Activated CD4-positive, CD25-positive, alpha-beta regulatory T cell treated with anti-CD3 and anti-CD28 coated beads, Interleukin-2, amount 50 U/mL, for 72 hours (primary cell): ENCODE results near the gene C19orf25.

Source experiments
- DNase-seq: peaks from one replicate; pipeline ENCODE4 v3.0.0; 2021

C19orf25 gene

DNA sequence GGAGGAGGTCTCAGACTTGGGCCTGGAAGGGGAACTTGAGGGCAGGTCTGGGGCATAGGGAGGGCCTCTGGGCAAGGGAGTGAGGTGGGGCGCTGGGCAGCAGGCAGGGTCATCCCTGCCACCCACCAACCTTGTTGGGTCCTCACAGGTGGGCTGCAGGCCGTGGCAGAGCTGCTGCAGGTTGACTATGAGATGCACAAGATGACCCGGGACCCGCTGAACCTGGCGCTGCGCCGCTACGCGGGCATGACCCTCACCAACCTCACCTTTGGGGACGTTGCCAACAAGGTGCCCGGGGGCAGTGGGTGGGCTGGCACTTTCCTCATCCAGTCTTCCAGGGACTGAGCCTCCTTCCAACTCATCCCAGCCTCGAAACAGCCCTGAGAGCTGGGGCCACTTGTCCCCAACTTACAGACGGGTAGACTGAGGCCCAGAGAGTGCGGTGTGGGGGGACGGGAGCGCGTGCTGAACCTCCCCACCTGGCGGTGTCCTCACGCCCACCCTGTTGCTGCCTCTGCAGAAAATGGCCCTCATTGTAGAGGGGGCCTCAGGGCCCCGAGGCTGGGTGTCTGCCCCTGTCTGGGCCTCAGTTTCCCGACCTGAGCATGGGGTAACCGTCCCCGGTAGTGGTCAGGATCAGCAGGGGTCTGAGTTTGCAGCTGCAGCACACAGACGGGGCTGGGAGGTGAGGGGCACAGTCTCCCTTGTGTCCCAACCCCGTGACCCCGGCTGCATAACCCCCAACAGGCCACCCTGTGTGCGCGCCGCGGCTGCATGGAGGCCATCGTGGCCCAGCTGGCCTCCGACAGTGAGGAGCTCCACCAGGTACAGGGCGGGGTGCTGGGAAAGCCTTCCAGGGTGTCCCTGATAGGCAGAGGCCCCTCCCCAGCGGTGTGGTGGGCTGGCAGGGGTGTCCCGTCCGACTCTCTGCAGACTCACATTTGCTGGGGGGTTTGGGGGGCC is 18.7 kb downstream of the C19orf25 start:
- DNase-seq: no peak

GRCh38 chr19:1459479-1459878 is 19.5 kb downstream of the C19orf25 start:
- no peak for DNase-seq

DNA sequence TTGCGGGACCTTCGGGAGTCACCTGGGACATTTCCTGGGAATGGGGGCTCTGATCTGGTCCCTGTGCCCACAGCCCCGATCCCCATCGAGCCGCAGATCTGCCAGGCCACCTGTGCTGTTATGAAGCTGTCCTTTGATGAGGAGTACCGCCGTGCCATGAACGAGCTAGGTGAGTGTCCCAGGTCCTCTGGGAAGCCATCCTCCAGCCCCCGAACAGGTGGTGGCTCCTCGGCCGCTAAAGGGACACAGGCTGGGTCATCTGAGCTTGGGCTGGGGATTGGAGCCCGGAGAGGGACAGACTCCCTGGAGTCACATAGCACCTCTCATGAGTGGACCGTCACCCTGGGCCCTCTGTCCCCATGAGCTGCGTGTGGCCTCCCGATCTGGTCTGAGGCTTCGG is 21.1 kb downstream of the C19orf25 start:
- no peak for DNase-seq

GRCh38 chr19:1457031-1457739 is 21.8 kb downstream of the C19orf25 start:
- no peak for DNase-seq

DNA sequence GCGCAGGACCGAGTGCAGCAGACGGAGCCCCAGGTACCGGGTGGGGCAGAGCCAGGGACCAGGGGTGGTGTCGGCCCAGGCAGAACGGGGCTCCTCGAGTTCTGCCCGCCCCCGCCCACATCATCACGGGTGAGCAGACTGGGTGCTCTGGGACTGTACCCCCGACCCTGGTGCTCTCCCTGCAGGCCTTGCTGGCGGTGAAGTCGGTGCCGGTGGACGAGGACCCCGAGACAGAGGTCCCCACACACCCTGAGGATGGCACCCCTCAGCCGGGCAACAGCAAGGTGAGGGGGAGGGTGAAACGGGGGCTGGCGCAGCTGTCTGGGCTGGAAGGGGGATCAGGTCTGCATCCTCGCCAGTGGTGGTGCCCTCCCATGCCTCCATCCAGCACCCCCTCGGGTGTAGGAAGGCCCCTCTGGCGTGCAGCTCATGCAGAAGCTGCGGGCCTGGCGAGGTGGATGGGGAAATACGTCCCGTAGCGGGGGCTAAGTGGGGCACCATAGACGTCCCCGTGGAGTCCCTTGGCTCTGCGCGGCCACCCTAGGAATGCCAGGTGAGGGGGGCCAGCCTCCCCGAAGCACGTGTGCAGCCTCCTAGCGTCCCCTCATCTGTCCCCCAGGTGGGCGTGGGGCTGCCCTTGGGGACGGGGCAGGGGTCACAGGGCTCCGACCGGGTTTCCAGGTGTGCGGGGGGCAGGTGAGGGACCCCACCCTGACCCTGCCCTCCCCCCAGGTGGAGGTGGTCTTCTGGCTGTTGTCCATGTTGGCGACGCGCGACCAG is 22.7 kb downstream of the C19orf25 start:
- no peak for DNase-seq

DNA sequence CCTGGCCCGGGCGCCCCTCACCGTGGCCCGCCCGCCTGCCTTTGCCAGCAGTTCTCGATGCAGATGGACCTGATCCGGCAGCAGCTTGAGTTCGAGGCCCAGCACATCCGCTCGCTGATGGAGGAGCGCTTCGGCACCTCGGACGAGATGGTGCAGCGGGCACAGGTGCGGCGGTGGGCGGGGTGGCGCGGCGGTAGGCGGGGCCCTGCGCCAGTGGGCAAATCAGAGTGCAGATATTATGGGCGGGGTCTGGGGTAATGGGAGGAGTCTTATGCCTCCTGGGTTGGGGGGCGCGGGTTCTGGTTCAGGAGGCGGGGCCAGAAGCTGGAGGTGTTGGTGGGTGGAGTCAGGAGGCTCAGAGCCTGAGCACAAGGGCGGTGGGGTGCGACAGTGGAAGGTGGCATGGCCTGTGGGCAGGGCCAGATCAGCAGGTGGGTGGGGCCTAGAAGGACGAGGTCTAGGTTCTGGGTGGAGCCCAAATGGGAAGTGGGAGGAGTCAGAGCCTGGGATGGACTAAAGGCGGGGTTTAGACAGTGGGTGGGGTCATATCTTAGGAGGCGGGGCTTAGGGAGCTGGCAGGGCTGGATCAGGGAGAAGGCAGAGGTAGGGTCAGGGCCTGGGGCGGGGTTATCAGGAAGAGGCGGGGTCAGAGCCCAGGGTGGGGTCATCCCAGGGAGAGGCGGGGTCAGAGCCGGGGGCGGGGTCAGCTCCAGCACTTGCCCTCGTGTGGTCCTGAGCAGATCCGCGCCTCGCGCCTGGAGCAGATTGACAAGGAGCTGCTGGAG is 23.5 kb downstream of the C19orf25 start:
- peak; percentile 57 for DNase-seq

GRCh38 chr19:1455002-1455335 is 24.0 kb downstream of the C19orf25 start:
- DNase-seq: no peak

GRCh38 chr19:1453525-1454364 is 25.3 kb downstream of the C19orf25 start:
- no peak for DNase-seq

- no peak for DNase-seq
Measured at GRCh38 chr19:1452802-1453524, 26.1 kb downstream of the C19orf25 start.

GRCh38 chr19:1451916-1452801 is 26.9 kb downstream of the C19orf25 start:
- no peak for DNase-seq

DNA sequence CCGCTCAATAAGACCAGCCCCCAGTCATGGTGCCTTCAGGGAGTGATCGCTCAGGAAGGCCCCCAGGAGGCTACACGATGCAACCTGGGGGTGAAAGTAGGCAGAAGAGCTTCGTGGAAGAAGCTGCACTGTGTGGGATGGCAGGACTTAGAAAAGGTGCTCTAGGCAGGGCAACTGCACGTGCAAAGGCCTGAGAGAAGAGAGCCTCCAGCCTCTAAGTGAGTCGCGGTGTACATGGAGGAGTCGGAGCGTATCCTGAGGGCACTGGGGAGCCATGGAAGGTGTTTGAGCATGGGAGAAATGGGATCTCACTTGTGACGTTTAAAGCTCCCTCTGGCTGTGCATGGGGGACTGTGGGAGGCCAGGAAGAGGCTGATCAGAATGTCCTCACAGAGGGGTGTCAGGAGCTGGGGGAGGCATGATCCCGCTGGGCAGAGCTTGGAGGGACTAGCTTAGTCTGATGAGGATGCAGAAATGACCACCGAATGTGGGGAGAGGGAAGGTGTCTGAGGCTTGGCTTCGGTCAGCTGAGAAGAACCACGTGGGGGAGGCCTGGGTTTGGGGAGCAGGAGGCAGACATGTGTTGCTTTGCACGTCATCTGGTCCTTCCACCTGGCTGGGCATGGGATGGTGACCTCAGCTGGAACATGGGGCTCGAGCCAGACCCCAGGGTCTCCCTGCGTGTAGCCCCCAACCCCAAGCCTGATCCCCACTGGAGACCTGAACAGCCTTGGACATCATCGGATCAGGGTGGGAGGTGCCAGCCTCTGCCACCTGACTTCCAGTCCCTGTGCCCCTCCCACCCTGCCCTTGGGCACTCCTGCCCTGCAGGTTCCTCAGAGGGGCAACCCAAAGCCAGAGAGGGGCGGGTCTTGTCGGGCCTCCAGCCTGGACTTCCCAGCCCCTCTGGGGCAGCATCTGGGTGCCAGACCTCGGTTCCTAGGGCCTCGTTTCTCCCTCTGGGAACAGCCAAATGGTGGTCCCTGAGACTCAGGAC is 28.0 kb downstream of the C19orf25 start:
- DNase-seq: no peak

- no peak for DNase-seq
Measured at GRCh38 chr19:1449467-1450442, 29.3 kb downstream of the C19orf25 start, which contains the start of gene APC2. Gene APC2 (plus strand): TSS chr19:1450121. CDS start chr19:1453002, 2,881 bp downstream.

DNA sequence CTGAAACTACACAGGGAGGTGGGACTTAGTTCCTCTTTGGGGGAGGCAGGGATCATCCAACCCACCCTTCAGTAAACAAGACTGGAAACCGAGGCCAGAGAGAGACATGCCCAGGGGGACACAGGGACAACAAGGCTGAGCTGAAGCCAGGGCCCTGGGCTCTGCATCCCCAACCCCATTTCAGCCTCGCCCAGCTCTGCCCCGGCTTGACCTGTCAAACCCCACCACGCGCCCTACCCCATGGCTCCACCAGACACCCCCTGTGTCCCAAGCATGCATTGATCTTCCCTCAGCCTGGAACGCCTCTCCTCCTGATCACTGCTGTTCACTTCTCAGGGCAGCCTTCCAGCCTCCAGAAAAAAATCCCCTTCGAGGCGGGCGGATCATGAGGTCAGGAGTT is 31.1 kb downstream of the C19orf25 start:
- no peak for DNase-seq

- DNase-seq: no peak
Measured at GRCh38 chr19:1447504-1447903, 31.5 kb downstream of the C19orf25 start.

- peak; percentile 52 for DNase-seq
Measured at GRCh38 chr19:1446713-1447481, 32.1 kb downstream of the C19orf25 start.
